A673 (cell line): ENCODE data around the gene AMBN. TPM values are rescaled to one million over a fixed set of nuclear protein-coding genes. Genes with fewer than 3 reads are reported as not detected.
A peak's percentile ranks its signal among the peaks of the same experiment; 100 is the strongest.

ENCODE experiments used
- BruUV-seq: library from RNA; stranded (reverse); fragments of 400-500 nt; replicated peaks from 2 replicates; lab custom pipeline; 2021; lab: Mats Ljungman, UMichigan
- CTCF ChIA-PET: fragments of 300-600 bp; sonication (Branson Sonifier 250); formaldehyde crosslinking; loops from one replicate; lab custom pipeline; 2022; ENCODE audit warnings: antibody characterized with exemption; lab: Charles Lee
- POLR2A ChIA-PET: fragments of 300-600 bp; sonication (Branson Sonifier 250); formaldehyde crosslinking; loops from one replicate; lab custom pipeline; 2022; ENCODE audit warnings: antibody characterized with exemption; ENCODE audit not compliant: low non-redundant PET; lab: Charles Lee
- DNase-seq: peaks from one replicate; pipeline ENCODE4 v3.0.0-alpha.2; 2015; ENCODE audit warnings: low spot score
- H3K27ac ChIP-seq: fragments of 200-600 bp; sonication (generic); 2 replicates; pipeline ENCODE4 v1.5.1; 2016; ENCODE audit warnings: mixed run types, low read depth, mild to moderate bottlenecking, mixed read lengths, antibody characterized with exemption, low read length; ENCODE audit not compliant: poor library complexity, severe bottlenecking
- H3K27me3 ChIP-seq: fragments of 200-600 bp; sonication (generic); replicated peaks from 2 replicates; pipeline ENCODE4 v1.6.1; 2017; ENCODE audit warnings: mixed run types, low read depth, mild to moderate bottlenecking, mixed read lengths, antibody characterized with exemption, low read length; ENCODE audit not compliant: insufficient read depth, poor library complexity
- H3K36me3 ChIP-seq: fragments of 200-600 bp; sonication (generic); 2 replicates; pipeline ENCODE4 v1.6.1; 2016; ENCODE audit warnings: mixed run types, mild to moderate bottlenecking, mixed read lengths, antibody characterized with exemption, low read length; ENCODE audit not compliant: insufficient read depth, poor library complexity, severe bottlenecking
- H3K4me1 ChIP-seq: fragments of 200-600 bp; sonication (generic); 2 replicates; pipeline ENCODE4 v1.6.1; 2017; ENCODE audit warnings: mixed run types, mild to moderate bottlenecking, mixed read lengths, antibody characterized with exemption, low read length; ENCODE audit not compliant: insufficient read depth, poor library complexity, severe bottlenecking
- H3K4me3 ChIP-seq: fragments of 200-600 bp; sonication (generic); 2 replicates; pipeline ENCODE4 v1.5.1; 2016; ENCODE audit warnings: low read depth, mixed run types, mild to moderate bottlenecking, mixed read lengths, low read length; ENCODE audit not compliant: poor library complexity, severe bottlenecking
- H3K9me3 ChIP-seq: fragments of 200-600 bp; sonication (generic); 2 replicates; pipeline ENCODE4 v1.6.1; 2016; ENCODE audit warnings: mixed run types, low read depth, mild to moderate bottlenecking, mixed read lengths, antibody characterized with exemption, low read length; ENCODE audit not compliant: poor library complexity, severe bottlenecking
- EZH2 ChIP-seq: fragments of 200-600 bp; sonication (generic); IDR thresholded peaks from 2 replicates; pipeline ENCODE4 v1.6.1; 2017; ENCODE audit warnings: borderline replicate concordance, low read depth, mild to moderate bottlenecking, mixed read lengths, antibody characterized with exemption, low read length; ENCODE audit not compliant: poor library complexity, severe bottlenecking
- intact Hi-C: fragments of 100-400 bp; cut with micrococcal nuclease; formaldehyde crosslinking; loops from one replicate; pipeline ENCODE4 v1.10.0; 2022; ENCODE audit not compliant: unreplicated experiment
- total RNA-seq: library from RNA; stranded (reverse); gene quantifications from 2 replicates; pipeline ENCODE4 v1.2.3, GENCODE V29; 2021
- TF ChIP-seq, protein P1 (sequence below): fragments of 300-800, 200-600 bp; sonication (generic); conservative IDR thresholded peaks from 2 replicates; pipeline ENCODE4 v1.5.1; 2017; ENCODE audit warnings: low read depth, mild to moderate bottlenecking, antibody characterized with exemption, low read length, moderate library complexity, mixed read lengths

Gene AMBN
- total RNA-seq, 1 experiment from 2014 or later = 2.1 TPM

DNA sequence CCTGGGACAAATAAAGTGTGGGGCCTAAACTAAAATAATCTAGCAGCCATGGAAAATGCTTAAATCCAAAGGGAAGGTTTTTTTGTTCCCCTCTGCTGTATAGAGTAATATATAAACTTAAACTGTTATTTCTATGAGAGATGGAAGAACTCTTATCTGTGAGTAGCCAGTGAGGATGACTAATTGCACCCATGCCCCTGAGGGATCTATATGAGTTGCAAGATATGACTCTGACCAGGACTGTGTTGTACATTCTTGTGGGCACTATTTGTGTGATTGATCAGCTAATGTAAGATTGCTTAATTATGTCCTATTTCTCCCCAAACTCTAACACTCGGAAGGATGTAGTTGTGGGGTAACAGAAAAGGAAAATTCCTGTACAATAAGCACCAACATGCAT, 35.2 kb upstream of the AMBN start:
- intact Hi-C loops = loop anchor here (10.0 kb wide), 1 partner anchor 672 kb away; no protein-coding TSS in a partner anchor
- POLR2A ChIA-PET = no interaction called here
- CTCF ChIA-PET = no interaction called here

DNA sequence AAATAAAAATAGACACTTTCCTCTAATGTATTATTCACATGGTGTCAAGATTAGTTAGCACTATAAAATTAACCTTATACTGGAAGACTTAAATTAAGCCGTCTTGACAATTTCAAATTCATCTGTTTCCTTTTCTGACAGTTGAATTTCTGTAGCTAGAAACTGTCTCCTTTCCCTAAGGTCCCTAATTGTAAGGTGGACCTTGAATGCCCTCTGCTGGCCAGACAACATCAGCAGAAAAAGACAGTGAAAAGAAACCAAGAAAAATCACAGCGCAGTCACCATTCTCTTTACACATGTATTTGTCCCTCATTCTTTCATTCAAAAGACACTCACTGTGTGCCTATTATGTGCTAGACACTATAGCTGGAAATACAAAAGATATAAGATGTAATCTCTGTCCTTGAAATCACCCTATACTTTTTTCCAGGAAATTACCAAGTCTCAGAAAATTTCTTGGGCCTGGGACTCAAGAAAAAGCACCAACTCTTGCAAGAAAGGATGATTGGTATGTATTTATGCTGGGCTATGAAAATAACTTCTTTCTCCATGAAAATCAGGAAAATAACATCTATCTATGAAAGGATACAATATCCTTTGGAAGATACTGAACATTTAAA, 32.7 kb upstream of the AMBN start:
- no peaks in the 10 kb centered on the region for H3K4me1 ChIP-seq
- no TSS peak for BruUV-seq
- CTCF ChIA-PET = no interaction called here
- intact Hi-C loops = loop anchor here (10.0 kb wide), 1 partner anchor 675 kb away; no protein-coding TSS in a partner anchor
- POLR2A ChIA-PET = no interaction called here
- peak; percentile 40 for DNase-seq
- H3K36me3 ChIP-seq = no peaks in the 10 kb centered on the region
- no peak overlapping the region for H3K4me3 ChIP-seq
- TF ChIP-seq, protein P1, sequence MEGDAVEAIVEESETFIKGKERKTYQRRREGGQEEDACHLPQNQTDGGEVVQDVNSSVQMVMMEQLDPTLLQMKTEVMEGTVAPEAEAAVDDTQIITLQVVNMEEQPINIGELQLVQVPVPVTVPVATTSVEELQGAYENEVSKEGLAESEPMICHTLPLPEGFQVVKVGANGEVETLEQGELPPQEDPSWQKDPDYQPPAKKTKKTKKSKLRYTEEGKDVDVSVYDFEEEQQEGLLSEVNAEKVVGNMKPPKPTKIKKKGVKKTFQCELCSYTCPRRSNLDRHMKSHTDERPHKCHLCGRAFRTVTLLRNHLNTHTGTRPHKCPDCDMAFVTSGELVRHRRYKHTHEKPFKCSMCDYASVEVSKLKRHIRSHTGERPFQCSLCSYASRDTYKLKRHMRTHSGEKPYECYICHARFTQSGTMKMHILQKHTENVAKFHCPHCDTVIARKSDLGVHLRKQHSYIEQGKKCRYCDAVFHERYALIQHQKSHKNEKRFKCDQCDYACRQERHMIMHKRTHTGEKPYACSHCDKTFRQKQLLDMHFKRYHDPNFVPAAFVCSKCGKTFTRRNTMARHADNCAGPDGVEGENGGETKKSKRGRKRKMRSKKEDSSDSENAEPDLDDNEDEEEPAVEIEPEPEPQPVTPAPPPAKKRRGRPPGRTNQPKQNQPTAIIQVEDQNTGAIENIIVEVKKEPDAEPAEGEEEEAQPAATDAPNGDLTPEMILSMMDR = peak; percentile 62
- no peak for TF ChIP-seq EZH2
- no peak overlapping the region for H3K27ac ChIP-seq
- H3K9me3 ChIP-seq = no peaks in the 10 kb centered on the region
- no peaks in the 10 kb centered on the region for H3K27me3 ChIP-seq

More for the DNA sequence above, 35.2 kb upstream of the AMBN start:
- TF ChIP-seq, protein P1 = no peak
- no peak for TF ChIP-seq EZH2
- no peak for DNase-seq
- Histone ChIP-seq H3K36me3 (no peaks in the 10 kb centered on the region), H3K4me3 (no peak overlapping the region), H3K27me3 (no peaks in the 10 kb centered on the region), H3K9me3 (no peaks in the 10 kb centered on the region), H3K27ac (no peak overlapping the region), H3K4me1 (no peaks in the 10 kb centered on the region)
- no TSS peak for BruUV-seq

DNA sequence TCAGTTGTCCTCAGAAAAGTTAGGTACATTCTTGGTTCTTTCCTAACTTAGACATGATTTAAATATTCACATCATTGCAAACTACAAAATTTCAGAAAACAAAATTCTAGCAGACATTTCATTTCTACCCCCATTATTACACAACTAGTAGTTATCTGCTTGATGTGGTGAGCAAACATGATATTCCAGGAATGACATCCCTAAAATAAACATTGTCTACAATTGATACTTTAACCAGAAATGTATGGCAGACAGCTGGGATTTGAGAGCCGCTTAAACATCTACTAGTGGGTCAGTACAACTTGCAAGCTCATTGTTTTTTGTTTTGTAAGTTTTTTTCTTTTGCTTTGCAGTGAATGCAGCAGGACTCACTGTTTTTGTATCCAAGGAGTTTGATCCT, 32.1 kb upstream of the AMBN start:
- BruUV-seq = no TSS peak
- intact Hi-C loops = loop anchor here (10.0 kb wide), 1 partner anchor 675 kb away; no protein-coding TSS in a partner anchor
- Histone ChIP-seq H3K4me3 (no peak overlapping the region), H3K27ac (no peak overlapping the region), H3K9me3 (no peaks in the 10 kb centered on the region), H3K36me3 (no peaks in the 10 kb centered on the region), H3K4me1 (no peaks in the 10 kb centered on the region), H3K27me3 (no peaks in the 10 kb centered on the region)
- no peak for DNase-seq
- no peak for TF ChIP-seq EZH2
- TF ChIP-seq, protein P1 = no peak
- ChIA-PET POLR2A (no interaction called here), CTCF (no interaction called here)
